Measurements from ENCODE around the gene PCGF3.
A peak's percentile ranks its signal among the peaks of the same experiment; 100 is the strongest.
"Not testable (repeated sequence)": the region's sequence is repeated elsewhere in the genome, so short reads cannot be mapped to it uniquely, and the experiment has no call there.

The PCGF3 gene

GRCh38 chr4:668219-668618 lies 37.4 kb upstream of the PCGF3 start:
- not testable (repeated sequence) for DNase-seq

GRCh38 chr4:669806-670559 lies 35.6 kb upstream of the PCGF3 start:
- not testable (repeated sequence) for DNase-seq

GRCh38 chr4:671769-672168 lies 33.9 kb upstream of the PCGF3 start:
- no peak for DNase-seq

- DNase-seq = no peak
Measured at GRCh38 chr4:673349-674091, 32.1 kb upstream of the PCGF3 start.

- peak; percentile 91 for DNase-seq
Measured at GRCh38 chr4:674172-675035, 31.2 kb upstream of the PCGF3 start, which contains the start of the genes ATP5ME and MYL5. Gene ATP5ME (minus strand): TSS chr4:674276. CDS start chr4:674247, 29 bp downstream. Gene MYL5 (plus strand): TSS chr4:674542. CDS start chr4:678027, 3,485 bp downstream.

GRCh38 chr4:675036-675882 lies 30.4 kb upstream of the PCGF3 start:
- DNase-seq = no peak

GRCh38 chr4:675980-676870 lies 29.4 kb upstream of the PCGF3 start:
- no peak for DNase-seq

GRCh38 chr4:676871-677235 lies 28.8 kb upstream of the PCGF3 start:
- no peak for DNase-seq

GRCh38 chr4:677431-678293 lies 28.0 kb upstream of the PCGF3 start:
- no peak for DNase-seq

GRCh38 chr4:678331-679103 lies 27.1 kb upstream of the PCGF3 start:
- no peak for DNase-seq

- DNase-seq = no peak
Measured at GRCh38 chr4:679104-679481, 26.5 kb upstream of the PCGF3 start.

GRCh38 chr4:679629-680028 lies 26.0 kb upstream of the PCGF3 start:
- DNase-seq = no peak

GRCh38 chr4:680091-680490 lies 25.5 kb upstream of the PCGF3 start:
- DNase-seq = no peak

GRCh38 chr4:680551-680927 lies 25.1 kb upstream of the PCGF3 start:
- no peak for DNase-seq

GRCh38 chr4:680928-681645 lies 24.5 kb upstream of the PCGF3 start:
- no peak for DNase-seq

- DNase-seq = no peak
Measured at GRCh38 chr4:681736-682451, 23.7 kb upstream of the PCGF3 start.

- no peak for DNase-seq
Measured at GRCh38 chr4:682490-683172, 23.0 kb upstream of the PCGF3 start.

All from kidney glomerular epithelial cell (primary cell).